NCI-H1092 treated with DMSO at 0.1 percent for 48 hours (cell line): Measurements from ENCODE around the gene LRIF1.
"Not testable (repeated sequence)": the region's sequence is repeated elsewhere in the genome, so short reads cannot be mapped to it uniquely, and the experiment has no call there.

ENCODE experiments used
- DNase-seq: peaks from one replicate; lab custom pipeline; 2025; lab: John Stamatoyannopoulos, UW

The LRIF1 gene, protein sequence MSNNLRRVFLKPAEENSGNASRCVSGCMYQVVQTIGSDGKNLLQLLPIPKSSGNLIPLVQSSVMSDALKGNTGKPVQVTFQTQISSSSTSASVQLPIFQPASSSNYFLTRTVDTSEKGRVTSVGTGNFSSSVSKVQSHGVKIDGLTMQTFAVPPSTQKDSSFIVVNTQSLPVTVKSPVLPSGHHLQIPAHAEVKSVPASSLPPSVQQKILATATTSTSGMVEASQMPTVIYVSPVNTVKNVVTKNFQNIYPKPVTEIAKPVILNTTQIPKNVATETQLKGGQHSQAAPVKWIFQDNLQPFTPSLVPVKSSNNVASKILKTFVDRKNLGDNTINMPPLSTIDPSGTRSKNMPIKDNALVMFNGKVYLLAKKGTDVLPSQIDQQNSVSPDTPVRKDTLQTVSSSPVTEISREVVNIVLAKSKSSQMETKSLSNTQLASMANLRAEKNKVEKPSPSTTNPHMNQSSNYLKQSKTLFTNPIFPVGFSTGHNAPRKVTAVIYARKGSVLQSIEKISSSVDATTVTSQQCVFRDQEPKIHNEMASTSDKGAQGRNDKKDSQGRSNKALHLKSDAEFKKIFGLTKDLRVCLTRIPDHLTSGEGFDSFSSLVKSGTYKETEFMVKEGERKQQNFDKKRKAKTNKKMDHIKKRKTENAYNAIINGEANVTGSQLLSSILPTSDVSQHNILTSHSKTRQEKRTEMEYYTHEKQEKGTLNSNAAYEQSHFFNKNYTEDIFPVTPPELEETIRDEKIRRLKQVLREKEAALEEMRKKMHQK

GRCh38 chr1:110963691-110964454 lies at the start of gene LRIF1:
TSS of gene LRIF1 (minus strand) at chr1:110963922. CDS start at chr1:110963688, 234 bp downstream.
- DNase-seq: peak; percentile 97

GRCh38 chr1:111008031-111008430 lies 44.3 kb upstream of the LRIF1 start:
- DNase-seq: no peak

- DNase-seq: no peak
These were observed 42.8 kb upstream of the LRIF1 start for GRCh38 chr1:111006556-111006955.

DNA sequence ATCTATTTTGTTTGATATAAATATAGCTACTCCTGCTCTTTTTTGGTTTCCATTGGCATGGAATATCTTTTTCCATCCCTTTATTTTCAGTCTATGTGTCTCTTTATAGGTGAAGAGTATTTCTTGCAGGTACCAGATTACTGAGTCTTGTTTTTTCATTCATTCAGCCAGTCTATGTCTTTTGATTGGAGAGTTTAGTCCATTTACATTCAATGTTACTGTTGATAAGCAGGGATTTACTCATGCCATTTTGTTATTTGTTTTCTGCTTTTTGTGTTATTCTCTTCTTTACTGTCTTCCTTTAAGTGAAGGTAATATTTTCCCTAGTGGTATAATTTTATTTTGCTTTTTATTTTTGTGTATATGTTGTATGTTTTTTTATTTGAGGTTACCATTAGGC lies 35.9 kb upstream of the LRIF1 start:
- not testable (repeated sequence) for DNase-seq

GRCh38 chr1:110992329-110992728 lies 28.6 kb upstream of the LRIF1 start:
- peak; percentile 24 for DNase-seq

GRCh38 chr1:110991295-110991694 lies 27.6 kb upstream of the LRIF1 start:
- DNase-seq: not testable (repeated sequence)

DNA sequence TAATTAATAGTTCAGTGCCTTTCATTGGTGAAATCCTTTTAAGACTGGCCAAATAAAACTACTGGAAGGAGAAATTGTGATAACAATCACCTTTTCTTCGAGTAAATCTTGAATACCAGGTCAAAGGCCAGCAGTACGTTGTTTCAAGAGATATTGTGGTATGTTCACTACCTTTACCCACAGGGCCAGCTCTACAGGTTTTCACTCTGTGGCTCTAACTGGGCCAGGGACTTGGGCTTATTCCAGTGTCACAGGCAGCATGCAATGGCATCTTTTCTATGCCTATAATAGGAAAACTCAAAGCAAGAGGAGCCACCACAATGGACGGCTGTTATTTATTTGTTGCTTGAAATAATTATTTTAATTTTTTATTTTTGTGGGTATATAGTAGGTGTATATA lies 26.8 kb upstream of the LRIF1 start:
- DNase-seq: no peak

DNA sequence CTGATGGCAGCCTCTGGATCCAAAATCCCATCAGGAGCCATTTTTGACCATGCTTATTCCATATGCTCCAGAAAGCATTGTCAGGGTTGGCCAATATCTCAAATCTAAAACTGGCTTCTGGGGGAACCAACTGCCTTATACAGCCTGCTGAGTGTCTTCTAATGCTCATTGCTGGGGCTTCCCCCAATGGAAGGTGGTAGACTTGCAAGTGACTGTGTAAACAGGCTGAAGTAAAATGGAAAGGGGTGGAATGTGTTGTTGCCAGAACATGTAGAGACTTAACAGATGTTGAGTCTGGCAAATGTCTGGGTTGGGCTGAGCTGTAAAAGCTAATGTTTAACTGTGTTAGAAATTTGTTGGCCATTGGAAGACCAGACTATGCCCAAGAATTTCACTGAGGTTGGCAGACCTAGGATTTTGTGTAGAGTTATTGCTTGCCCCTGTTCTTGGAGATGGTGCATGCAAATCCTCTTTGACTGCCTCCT lies 22.7 kb upstream of the LRIF1 start:
- DNase-seq: no peak

- no peak for DNase-seq
These were observed 18.6 kb upstream of the LRIF1 start for GRCh38 chr1:110982320-110982719.

DNA sequence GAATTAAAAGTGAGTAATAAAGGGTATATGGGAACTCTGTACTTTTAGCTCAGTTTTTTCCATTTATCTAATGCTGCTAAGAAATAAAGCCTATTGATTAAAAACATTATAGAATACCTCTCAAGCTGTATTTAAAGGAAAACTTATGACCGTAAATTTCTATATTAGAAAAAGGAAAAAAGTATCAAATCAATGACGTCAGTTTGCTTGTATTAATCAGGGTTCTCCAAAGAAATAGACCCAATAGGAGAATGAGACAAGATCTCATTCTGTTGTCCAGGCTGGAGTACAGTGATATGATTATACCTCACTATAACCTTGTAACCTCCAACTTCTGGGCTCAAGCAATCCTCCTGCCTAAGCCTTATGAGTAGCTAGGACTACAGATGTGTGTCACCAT lies 15.4 kb upstream of the LRIF1 start:
- DNase-seq: no peak

DNA sequence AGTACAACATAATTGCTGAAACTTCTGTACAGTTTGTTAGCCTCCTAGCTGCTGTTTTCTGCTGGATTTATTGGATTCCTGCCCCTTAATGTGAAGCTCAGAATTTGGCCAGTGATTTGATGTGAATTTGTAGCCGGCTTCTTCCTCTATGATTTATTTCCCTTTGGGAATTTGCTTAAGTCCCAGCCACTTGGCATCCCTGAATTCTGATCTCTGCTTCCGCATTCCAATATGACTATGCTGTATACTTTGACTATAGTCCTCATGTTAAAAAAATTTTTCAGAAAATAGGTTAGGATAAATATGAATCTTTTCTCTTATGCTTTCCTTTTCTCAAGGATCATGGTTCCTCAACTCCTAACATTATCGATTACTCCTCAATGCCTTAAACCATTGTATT lies 12.4 kb upstream of the LRIF1 start:
- no peak for DNase-seq

DNA sequence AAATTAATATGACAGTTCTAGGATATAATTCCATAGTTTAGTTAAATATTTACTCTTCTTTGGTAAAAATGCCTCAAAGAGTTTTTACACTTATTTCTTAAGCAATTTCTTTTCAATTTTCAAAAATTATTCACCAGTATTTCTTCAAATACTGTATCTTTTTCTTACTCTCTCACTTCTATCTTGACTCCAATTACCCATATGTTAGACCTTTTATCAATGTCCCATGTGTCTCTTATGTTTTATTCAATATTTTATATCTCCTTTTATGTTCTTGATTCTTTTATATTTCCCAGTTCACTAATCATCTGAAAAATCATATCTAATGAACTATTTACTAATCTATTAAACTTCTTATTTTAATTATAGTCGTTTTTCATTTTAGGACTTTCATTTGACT lies 11.5 kb upstream of the LRIF1 start:
- no peak for DNase-seq

GRCh38 chr1:110967256-110967655 lies 3.5 kb upstream of the LRIF1 start:
- no peak for DNase-seq

- DNase-seq: no peak
These were observed 757 bp upstream of the LRIF1 start for GRCh38 chr1:110964455-110964903.

GRCh38 chr1:110962892-110963690 lies 631 bp downstream of the LRIF1 start:
- peak; percentile 74 for DNase-seq

- DNase-seq: no peak
These were observed 1.8 kb downstream of the LRIF1 start for GRCh38 chr1:110961902-110962301.

DNA sequence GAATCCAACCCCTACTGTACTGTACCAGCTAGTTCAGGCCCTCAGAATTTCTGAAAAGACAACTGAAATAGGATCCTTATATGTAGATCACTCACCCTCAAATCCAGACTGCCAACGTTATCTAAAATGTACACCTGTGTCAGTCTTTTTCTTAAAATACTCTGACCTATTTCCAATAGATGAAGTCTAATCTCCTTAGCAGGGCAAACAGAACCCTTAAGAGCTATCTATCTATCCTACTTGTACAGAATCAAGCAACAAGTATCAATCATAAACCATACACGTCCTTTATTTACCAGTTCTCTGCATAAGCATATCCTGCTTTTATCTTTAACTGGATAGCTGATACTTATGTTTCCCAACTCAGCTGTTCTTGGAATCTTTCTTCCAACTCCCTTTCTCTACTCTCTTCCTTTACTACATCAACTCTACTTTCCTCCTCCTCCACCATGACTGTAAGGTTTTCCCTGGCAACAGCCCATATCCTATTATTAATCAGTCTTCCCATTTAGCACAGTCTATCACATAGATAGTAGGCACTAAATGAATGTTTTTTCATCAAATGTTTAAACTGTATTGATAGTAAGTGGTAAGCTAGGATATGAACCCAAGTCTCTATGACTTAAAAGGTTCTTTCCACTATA lies 2.8 kb downstream of the LRIF1 start:
- DNase-seq: no peak

DNA sequence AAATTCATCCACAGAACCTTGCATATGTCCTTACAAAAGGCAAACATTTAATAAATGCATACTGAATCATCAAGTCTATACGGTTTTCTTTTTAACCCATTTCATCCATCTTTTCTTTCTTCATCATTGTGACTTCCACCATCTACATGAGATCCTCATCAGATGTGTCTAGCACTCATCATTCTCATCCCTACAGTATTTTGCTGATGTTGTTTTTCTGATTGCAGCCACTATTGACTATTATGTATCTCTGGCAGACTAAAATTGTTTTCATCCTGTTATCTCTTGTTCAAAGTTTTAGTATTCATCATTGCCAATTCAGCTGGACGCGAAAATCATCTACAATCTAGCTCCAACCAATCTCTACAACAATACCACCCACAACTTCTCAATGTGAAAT lies 5.9 kb downstream of the LRIF1 start:
- no peak for DNase-seq

DNA sequence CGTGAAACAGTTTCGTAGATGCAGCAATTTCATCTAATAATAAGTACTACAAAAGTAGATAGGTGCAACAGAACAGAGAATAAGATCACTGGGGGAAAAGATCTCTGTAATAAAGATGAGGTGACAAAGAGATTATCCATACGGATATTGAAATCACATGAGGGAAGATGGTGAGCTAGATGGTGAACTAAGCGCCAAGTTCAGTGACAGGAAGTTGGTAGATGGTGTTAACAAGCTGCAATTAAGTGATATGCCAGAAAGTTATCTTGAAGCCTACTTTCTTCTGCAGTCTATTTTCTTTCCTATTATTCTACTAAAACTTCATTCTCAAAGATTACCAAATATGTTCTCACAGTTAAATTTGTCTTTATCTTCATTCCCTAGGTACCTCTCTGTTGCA lies 7.1 kb downstream of the LRIF1 start:
- DNase-seq: no peak

GRCh38 chr1:110953031-110953430 lies 10.7 kb downstream of the LRIF1 start:
- no peak for DNase-seq

DNA sequence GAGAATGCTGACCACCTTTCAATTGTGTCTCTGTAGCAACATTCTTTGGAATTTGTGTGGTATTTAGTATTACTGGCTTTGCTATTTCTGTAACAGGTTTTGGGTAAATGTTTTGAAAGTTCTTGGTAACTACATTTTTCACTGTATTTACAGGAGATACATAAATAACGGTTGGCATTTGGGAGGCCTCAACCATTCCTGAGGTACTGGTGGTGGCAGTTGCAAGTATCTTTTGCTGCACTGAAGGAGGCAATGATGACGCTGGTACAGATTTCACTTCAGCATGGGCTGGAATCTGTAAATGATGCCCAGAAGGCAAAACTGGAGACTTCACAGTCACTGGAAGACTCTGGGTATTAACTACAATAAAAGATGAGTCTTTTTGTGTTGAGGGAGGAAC lies 11.7 kb downstream of the LRIF1 start:
- no peak for DNase-seq
